Measurements from ENCODE around the gene SNAPIN. TPM values are rescaled to one million over a fixed set of nuclear protein-coding genes. Genes with fewer than 3 reads are reported as not detected.

The SNAPIN gene
- total RNA-seq, 1 donor = 10.2 TPM

DNA sequence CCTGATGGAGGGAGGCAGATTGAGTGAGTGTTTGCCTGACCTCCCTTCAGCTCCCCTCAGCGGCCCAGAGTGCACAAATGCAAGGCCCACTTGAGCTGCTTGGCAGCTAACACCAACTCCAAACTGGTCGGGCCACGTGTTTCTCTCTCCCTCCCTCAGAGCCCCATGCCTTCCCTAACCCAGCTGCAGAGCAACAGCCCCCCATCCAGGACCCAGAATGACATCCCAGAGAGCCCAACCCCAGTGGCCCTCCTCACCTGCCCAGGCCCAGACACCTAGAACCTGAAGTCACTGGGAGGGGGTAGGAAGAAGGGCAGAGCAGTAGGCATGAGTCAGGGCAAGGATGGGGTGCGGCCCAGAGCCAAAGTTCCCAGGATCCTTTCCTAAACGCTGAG, 41.6 kb upstream of the SNAPIN start:
- Histone ChIP-seq H3K4me1 (ENCODE audit: insufficient read depth, low read length) (peaks cover 18% of the 10 kb centered on the region), H3K4me3 (ENCODE audit: low read length) (no peak overlapping the region), H3K9me3 (ENCODE audit: low read depth, low read length) (no peaks in the 10 kb centered on the region), H3K27me3 (ENCODE audit: insufficient read depth, low read length) (no peaks in the 10 kb centered on the region)

DNA sequence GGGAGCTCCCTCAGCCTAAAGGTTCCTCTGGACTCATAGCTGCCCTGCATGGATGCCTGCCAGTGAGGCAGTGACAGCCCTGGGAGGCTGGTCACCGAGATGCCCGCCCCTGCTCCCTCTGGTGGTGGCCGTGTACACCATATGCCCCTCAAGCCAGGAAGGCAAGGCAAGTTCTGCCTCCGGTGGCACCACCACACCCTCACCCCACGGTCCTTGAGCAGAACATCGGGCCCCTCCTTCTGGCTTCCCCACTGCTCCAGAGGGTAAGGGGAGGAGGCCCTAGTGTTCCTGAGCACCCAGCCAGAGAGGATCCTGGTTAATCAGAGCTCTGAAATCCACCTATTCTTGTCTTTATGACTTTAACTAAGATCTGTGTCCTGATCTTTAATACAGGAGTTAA, 40.8 kb upstream of the SNAPIN start:
- Histone ChIP-seq H3K4me3 (ENCODE audit: low read length) (no peak overlapping the region), H3K9me3 (ENCODE audit: low read depth, low read length) (no peaks in the 10 kb centered on the region), H3K27me3 (ENCODE audit: insufficient read depth, low read length) (no peaks in the 10 kb centered on the region), H3K4me1 (ENCODE audit: insufficient read depth, low read length) (peaks cover 20% of the 10 kb centered on the region)

DNA sequence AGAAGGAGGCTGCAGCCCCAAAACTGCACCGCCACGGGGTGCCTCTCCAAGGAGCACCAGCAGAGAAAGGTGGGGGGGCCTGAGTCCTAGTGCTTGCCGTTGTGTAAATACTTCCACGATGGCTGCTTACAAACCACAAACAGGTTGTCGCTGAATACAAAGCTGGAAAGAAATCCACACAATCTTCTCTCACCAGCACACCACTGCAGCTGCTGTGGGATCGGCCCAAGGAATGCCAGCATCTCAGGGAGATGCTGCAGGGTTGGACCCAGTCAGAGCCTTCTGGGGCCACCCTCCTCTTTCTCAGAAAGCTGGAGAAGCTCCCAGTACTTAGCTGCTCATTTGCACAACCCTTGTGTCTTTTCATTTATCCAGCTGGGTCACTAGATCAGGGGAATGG, 39.3 kb upstream of the SNAPIN start:
- no peaks in the 10 kb centered on the region for H3K27me3 ChIP-seq (ENCODE audit: insufficient read depth, low read length)
- H3K9me3 ChIP-seq (ENCODE audit: low read depth, low read length) = no peaks in the 10 kb centered on the region
- H3K4me1 ChIP-seq (ENCODE audit: insufficient read depth, low read length) = peaks cover 35% of the 10 kb centered on the region
- H3K4me3 ChIP-seq (ENCODE audit: low read length) = no peak overlapping the region

DNA sequence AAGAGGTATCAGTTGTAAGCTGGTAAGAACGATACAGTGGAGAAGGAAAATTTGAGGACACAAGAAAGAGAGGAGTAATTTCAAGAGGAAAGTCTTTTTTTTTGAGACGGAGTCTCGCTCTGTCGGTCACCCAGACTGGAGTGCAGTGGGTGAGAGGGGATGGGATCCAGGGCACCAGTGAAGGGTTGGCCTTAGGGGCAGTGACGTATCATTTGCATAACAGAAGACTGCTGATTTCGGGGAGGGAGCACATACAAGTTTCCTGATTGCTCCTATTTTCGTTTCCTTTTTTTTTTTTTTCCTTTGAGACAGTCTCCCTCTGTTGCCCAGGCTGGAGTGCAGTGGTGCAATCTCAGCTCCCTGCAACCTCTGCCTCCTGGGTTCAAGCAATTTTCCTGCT, 35.4 kb upstream of the SNAPIN start:
- Histone ChIP-seq H3K27me3 (ENCODE audit: insufficient read depth, low read length) (no peaks in the 10 kb centered on the region), H3K4me1 (ENCODE audit: insufficient read depth, low read length) (peaks cover 21% of the 10 kb centered on the region), H3K4me3 (ENCODE audit: low read length) (no peak overlapping the region), H3K9me3 (ENCODE audit: low read depth, low read length) (no peaks in the 10 kb centered on the region)

DNA sequence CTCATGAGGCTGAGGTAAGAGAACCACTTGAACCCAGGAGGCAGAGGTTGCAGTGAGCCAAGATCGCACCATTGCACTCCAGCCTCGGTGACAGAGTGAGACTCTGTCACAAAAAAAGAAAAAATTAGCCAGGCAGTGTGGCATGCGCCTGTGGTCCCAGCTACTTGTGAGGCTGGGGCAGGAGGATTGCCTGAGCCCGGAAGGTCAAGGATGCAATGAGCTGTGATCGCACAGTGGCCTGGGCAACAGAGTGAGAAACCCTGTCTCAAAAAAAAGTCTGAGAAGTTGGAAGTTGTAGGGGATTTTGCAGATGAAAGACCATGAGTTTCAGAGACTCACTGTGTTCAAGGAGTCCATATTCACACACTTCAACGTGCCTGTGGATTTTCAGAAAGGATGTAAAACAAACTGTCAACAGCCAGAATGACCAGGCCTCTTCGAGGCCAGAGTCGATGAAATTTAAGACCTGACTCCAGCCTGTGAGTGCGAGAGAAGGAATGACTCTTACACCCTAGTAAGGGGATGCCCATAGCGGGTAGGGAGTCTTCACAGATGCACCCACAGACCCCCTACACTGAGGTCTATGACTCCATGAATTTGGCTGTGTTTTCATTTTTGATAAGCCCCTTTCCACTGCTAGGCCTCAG, 33.4 kb upstream of the SNAPIN start:
- Histone ChIP-seq H3K27me3 (ENCODE audit: insufficient read depth, low read length) (no peaks in the 10 kb centered on the region), H3K4me1 (ENCODE audit: insufficient read depth, low read length) (peaks cover 22% of the 10 kb centered on the region), H3K4me3 (ENCODE audit: low read length) (no peak overlapping the region), H3K9me3 (ENCODE audit: low read depth, low read length) (no peaks in the 10 kb centered on the region)

DNA sequence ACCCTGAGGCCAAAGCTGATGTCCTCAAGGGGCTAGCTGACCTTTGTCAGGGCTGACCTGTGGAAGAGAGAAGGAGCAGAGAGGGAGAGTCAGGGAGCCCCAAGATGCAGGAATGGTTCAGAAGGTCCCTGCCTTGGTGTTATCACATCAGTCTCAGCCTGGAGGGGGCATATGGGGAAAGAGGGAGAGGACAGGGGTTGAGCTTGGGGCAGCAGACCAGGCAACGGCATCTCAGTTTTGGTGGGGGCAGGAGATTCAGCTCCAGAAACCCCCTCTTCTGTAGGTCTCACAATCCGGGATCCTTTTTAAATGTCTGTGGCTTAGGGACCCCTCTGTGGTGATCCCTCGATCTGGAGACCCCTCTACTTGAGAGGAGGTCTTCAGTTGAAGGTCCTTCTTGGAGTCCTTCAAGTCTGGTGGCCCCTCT, 32.0 kb upstream of the SNAPIN start:
- Histone ChIP-seq H3K4me3 (ENCODE audit: low read length) (no peak overlapping the region), H3K9me3 (ENCODE audit: low read depth, low read length) (no peaks in the 10 kb centered on the region), H3K27me3 (ENCODE audit: insufficient read depth, low read length) (no peaks in the 10 kb centered on the region), H3K4me1 (ENCODE audit: insufficient read depth, low read length) (peaks cover 26% of the 10 kb centered on the region)

DNA sequence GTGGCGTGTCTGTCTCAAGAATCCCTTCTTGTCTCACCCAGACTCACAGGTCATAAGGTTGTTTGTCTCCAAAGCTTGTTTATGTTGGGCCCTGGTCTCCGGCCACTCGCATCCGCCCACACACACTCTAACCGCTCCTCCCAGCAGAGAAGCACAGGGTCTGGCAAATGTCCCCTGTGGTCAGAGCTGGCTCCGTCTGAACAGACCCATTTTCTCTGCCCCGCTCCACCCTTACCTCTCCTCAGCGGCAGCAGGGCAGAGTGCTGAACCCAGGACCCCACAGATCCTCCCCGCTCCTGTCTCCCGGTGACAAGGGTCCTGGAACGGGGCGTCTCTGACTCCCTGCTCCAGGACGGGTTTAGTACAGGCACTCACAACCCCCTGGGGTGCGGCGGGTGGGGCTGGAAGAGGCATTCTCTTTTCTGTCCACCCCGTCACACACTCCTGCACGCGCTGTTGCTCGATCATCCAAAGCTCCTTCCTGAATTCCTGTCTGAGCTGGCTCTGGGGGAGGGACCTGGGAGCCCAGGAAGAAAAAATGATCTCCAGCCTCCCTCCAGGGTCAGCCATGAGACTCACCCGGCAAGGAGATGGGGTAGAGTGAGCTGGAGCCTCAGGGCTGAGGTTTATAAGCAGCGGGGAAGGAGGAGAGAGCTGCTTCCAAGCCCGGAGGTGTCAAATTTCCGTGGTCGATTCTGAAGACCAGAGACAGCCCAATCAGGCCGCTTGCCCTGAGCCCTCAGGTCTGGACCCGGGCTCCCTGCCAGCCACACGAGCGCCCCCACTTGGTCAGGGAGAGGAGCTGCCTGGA, 31.4 kb upstream of the SNAPIN start, which contains the start of gene S100A13:
Gene S100A13 (minus strand): TSS at position 602 of the 811 bp plus-strand sequence. CDS start 1,033 bp downstream, outside the sequence.
- peaks cover 28% of the 10 kb centered on the region for H3K4me1 ChIP-seq (ENCODE audit: insufficient read depth, low read length)
- H3K4me3 ChIP-seq (ENCODE audit: low read length) = no peak within 1 kb of the TSS
- no peaks in the 10 kb centered on the region for H3K9me3 ChIP-seq (ENCODE audit: low read depth, low read length)
- H3K27me3 ChIP-seq (ENCODE audit: insufficient read depth, low read length) = no peaks in the 10 kb centered on the region

DNA sequence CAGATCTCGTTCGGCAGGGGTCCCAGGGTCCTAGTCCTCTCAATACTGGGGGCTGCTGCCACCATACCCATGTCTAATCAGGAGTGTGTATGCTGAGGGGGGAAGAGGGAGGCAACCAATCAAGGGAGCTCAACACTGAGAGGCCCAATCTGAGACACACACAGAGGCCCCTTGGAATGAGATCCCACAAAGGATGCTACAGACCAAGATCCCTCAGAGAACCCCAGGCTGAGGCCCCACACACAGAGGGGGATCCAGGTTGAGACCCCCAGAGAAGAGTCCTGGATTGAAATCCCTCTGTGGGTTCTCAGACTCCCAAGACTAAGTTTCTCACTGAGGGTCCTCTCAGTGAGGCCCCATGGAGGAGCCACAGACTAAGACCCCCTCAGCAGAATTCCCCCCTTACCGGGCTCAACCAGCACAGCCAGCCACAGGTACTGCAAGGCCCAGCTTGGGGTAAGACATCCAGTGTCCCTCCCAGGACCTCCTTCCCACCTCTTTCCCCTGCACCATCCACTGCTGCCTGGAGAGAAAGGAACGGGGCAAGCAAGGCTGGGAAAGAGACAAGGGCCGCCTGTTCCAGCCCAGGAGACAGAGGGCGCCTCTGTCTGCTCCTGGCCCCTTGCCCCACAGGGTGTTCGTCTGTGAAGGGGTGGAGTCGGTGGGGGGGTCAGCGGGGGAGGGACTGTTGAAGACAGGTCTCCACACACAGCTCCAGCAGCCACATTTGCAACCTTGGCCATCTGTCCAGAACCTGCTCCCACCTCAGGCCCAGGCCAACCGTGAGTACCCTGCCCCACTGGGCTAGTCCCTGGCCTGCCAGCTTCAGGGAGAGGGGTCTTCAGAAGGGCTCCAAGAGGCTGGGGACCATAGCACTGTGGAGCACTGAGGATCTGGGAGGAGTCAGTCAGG, 30.5 kb upstream of the SNAPIN start, which contains the start of gene S100A1:
Gene S100A1 (plus strand): TSS at position 720 of the 912 bp plus-strand sequence. CDS start 2,088 bp downstream, outside the sequence.
- Histone ChIP-seq H3K4me3 (ENCODE audit: low read length) (no peak within 1 kb of the TSS), H3K4me1 (ENCODE audit: insufficient read depth, low read length) (peaks cover 23% of the 10 kb centered on the region)

DNA sequence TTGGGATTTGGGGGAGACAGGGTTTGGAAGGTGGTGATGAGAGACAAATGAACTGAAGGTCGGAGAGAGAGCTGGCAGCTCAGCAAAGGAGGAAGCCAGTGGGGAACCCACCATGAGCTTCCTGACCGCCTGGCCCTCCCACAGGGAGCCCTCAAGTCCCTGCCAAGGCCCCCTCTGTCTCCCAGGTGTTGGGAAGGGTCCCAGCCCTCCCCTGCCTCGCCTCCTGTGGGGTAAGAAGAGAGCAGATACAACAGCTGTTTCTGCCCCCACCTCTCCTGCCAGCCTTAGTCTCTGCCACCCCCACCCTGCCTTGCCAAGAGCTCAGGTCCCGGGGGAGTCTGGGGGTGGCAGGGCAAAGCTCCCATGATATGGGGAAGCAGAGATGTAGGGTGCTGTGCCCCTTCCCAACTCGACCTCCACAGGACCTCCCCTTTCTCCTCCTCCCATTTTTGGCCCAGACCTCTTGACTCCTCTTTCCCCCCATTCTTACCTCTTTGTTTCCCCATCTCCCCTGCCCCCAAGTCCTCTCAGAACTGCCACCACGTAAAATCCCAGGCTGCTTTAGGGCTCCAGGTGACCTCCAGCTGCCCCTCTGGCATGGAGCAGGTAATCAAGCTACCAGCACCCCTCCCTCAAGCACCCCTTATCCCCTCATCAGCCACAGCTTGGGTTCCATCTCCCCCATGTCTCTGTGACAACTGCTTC, 29.7 kb upstream of the SNAPIN start:
- no peaks in the 10 kb centered on the region for H3K9me3 ChIP-seq (ENCODE audit: low read depth, low read length)
- peaks cover 22% of the 10 kb centered on the region for H3K4me1 ChIP-seq (ENCODE audit: insufficient read depth, low read length)
- no peak overlapping the region for H3K4me3 ChIP-seq (ENCODE audit: low read length)
- H3K27me3 ChIP-seq (ENCODE audit: insufficient read depth, low read length) = no peaks in the 10 kb centered on the region

More for the DNA sequence above, 30.5 kb upstream of the SNAPIN start, which contains the start of gene S100A1:
- Histone ChIP-seq H3K9me3 (ENCODE audit: low read depth, low read length) (no peaks in the 10 kb centered on the region), H3K27me3 (ENCODE audit: insufficient read depth, low read length) (no peaks in the 10 kb centered on the region)

DNA sequence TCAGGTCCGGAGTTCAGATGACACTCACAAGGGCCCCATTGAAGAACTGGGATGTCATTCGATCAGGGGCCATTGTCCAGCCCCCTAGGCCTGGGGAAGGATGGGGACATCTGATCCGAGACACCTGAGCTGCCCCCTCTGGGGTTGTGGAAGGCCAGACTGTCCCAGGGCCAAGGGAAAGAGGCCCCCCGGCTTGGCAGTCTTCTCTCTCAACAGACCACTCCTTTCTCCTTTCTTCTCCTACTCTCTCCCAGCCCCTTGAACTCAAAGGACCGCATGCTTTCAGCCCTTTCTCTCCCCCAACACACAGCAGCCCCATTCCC, 29.2 kb upstream of the SNAPIN start:
- Histone ChIP-seq H3K9me3 (ENCODE audit: low read depth, low read length) (no peaks in the 10 kb centered on the region), H3K27me3 (ENCODE audit: insufficient read depth, low read length) (no peaks in the 10 kb centered on the region), H3K4me3 (ENCODE audit: low read length) (no peak overlapping the region), H3K4me1 (ENCODE audit: insufficient read depth, low read length) (peaks cover 17% of the 10 kb centered on the region)

DNA sequence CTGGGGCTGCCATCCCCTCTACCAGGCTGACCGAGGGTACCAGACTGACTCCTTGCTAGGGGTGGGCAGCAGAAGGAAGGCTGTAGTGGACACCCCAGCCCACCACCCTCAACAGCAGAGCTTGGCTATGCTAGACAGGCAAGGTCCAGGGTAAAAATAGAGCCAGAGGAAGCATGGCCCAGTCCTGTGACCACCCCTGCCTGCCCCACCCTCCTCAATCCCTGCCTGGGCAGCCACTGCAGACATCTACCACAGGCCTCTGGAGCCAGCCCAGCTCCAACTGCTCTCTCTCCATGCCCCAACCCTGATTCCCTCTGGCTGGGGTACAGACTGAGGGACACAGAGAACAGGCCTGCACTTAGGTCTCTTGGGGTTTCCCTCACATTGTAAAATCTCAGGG, 28.5 kb upstream of the SNAPIN start:
- no peak overlapping the region for H3K4me3 ChIP-seq (ENCODE audit: low read length)
- peaks cover 17% of the 10 kb centered on the region for H3K4me1 ChIP-seq (ENCODE audit: insufficient read depth, low read length)
- H3K27me3 ChIP-seq (ENCODE audit: insufficient read depth, low read length) = no peaks in the 10 kb centered on the region
- H3K9me3 ChIP-seq (ENCODE audit: low read depth, low read length) = no peaks in the 10 kb centered on the region

DNA sequence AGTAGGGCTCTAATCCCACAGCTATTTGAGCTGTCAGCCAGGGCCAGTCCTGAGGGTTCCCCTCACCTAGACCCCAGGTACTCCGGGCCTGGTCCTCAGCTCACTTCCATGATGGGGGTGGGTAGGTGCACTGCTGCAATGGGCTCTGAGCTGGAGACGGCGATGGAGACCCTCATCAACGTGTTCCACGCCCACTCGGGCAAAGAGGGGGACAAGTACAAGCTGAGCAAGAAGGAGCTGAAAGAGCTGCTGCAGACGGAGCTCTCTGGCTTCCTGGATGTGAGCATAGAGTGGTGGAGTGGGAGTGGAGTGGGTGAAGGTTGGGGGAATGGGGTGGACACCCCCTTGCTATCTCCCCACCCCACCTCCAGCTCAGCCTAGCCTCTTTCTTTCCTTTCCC, 28.1 kb upstream of the SNAPIN start:
- Histone ChIP-seq H3K27me3 (ENCODE audit: insufficient read depth, low read length) (no peaks in the 10 kb centered on the region), H3K4me1 (ENCODE audit: insufficient read depth, low read length) (peaks cover 21% of the 10 kb centered on the region), H3K9me3 (ENCODE audit: low read depth, low read length) (no peaks in the 10 kb centered on the region), H3K4me3 (ENCODE audit: low read length) (no peak overlapping the region)

DNA sequence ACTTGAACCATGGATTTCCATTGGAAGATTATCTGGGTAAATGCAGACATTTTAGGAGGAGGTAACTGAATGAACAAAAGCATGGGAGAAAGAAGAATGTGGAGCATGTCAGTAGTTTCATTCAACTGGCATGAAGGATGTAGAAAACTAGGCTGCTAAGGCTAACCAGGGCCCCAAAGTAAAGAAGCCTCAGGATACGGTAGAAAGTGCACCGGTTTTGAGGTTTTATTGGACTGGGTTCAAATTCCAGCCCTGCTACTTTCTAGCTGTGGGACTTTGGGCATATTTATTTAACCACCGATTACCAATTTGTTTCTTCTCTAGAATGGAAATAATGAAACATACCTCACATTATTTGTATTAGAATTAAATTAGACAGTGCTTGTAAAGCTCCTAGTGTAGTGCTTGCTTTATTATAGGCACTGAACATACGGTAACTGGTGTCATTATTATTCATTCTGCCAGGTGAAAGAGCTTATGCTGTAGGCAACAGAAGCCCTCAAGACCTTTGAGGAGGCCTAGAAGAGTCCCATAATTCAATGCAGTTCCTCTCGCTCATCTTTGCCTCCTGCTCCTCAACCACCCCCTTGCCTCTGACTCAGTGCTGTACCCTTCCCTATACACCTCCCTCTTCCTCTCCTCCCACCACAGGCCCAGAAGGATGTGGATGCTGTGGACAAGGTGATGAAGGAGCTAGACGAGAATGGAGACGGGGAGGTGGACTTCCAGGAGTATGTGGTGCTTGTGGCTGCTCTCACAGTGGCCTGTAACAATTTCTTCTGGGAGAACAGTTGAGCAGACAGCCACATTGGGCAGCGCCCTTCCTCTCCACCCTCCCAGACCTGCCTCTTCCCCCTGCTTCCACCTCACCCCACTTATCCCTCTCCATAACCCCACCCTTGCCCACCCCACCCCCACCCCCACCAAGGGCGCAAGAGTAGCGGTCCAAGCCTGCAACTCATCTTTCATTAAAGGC, 27.2 kb upstream of the SNAPIN start:
- no peak overlapping the region for H3K4me3 ChIP-seq (ENCODE audit: low read length)
- H3K4me1 ChIP-seq (ENCODE audit: insufficient read depth, low read length) = peaks cover 30% of the 10 kb centered on the region
- no peaks in the 10 kb centered on the region for H3K27me3 ChIP-seq (ENCODE audit: insufficient read depth, low read length)
- H3K9me3 ChIP-seq (ENCODE audit: low read depth, low read length) = no peaks in the 10 kb centered on the region
